Hematopoietic multipotent progenitor cell treated with erythropoietin and hydrocortisone succinate and interleukin-3 and kit ligand, for 6 days (in vitro differentiated cells): Measurements from ENCODE around the gene FITM1.

ENCODE experiments used
- DNase-seq: peaks from one replicate; pipeline ENCODE4 v3.0.0-alpha.2; 2015

Gene FITM1

DNA sequence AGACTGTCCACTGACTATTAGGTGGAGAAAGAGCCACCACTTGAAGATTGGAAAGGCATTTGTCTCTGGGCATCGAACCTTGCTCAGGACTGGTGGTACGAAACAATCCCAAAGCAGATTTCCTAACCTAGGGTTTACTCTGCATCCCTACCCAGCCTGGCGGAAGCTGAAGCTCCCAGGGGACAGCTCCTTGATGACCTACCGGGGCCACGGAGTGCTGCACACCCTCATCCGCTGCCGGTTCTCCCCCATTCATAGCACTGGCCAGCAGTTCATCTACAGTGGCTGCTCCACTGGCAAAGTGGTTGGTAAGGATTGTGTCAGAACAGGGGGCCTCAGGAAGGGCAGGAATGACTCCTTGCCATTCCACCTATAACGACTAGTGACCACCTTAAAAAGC is 9.2 kb upstream of the FITM1 start:
- DNase-seq, result no peak

DNA sequence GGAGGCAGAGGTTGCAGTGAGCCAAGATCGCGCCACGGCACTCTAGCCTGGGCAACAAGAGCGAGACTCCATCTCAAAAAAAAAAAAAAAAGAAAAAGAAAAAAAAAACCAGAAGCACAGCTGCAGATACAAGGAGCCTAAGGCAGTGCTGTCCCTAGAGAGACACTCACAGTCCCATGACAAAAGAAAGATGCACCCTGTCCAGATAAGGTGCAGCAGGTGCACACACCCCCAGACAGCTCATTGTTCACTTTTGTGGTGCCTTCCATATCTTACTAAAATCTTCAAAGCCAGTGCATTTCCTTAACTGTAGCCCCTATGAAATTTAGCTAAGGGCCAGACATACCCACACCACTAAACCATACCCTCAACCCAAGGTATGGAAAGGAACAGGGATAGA is 8.0 kb upstream of the FITM1 start:
- DNase-seq, result peak; percentile 59

DNA sequence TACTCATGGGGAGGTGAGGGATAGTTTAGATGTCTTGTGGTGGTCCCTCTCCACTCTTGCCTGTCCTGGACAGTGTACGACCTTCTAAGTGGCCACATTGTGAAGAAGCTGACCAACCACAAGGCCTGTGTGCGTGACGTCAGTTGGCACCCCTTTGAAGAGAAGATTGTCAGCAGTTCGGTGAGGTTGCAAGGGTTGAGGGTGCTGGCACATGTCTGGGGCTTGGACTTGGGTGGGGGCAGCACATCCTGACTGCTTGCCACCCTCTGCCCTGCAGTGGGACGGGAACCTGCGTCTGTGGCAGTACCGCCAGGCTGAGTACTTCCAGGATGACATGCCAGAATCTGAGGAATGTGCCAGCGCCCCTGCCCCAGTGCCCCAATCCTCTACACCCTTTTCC is 7.6 kb upstream of the FITM1 start:
- DNase-seq, result peak; percentile 32

DNA sequence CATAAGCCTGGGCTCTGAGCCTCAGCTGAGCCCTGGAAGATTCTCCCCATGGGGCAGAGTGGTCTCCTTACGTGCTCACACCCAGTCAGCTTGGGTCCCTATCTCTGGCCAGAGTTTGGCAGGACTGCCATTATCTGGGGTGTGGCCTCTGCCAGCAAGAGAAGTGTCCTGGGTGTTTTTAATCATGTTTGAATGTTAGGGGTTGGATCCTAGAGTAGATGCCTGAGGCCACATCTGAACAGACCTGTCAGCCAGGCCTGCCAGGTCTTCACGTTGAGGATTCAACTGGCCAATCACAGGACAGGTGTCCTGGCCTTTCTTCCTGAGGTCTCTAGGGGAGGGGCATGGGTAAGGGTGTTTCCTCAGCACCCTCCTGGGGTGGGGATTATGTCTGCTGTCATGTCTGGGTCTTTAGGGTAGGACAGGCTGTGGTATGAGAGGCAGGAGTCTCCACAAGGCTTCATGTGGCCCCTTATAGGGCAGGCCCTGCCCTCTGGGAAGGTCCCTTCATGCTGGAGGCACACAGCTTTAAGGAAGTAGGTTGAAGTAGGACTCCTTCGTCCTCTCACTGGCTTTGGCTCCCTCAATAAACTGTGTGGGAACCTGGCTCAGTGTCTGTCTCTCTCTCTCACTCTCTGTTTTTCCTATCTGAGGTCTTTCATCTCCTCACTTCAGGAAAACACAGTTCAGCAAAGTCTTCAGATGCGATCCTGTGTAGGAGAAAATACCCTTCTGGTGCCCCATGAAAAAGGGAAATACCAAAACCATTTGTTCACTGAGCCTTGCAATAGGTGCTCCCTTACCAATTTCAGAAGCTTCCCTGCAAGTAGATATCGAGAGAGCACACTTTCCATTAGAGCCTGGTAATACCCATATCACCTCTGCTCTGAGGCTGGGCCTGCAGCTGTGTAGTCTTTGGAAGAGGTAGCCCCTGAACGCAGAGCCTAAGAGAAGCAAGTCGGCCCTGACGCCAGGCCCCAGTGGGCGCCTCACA is 6.7 kb upstream of the FITM1 start:
- DNase-seq, result peak; percentile 96

DNA sequence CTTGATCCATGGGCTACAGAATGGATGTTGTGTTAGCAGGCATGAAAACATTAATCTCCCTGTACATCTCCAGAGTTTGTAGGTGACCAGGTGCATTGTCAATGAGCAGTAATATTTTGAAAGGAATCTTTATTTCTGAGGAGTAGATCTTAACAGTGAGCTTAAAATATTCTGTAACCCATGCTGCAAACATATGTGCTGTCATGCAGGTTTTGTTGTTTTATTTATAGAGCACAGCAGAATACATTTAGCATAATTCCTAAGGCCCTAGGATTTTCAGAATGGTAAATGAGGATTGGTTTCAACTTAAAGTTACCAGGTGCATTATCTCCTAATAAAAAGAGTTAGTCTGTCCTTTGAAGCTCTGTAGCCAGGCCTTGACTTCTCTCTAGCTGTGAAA is 3.5 kb upstream of the FITM1 start:
- DNase-seq, result no peak

DNA sequence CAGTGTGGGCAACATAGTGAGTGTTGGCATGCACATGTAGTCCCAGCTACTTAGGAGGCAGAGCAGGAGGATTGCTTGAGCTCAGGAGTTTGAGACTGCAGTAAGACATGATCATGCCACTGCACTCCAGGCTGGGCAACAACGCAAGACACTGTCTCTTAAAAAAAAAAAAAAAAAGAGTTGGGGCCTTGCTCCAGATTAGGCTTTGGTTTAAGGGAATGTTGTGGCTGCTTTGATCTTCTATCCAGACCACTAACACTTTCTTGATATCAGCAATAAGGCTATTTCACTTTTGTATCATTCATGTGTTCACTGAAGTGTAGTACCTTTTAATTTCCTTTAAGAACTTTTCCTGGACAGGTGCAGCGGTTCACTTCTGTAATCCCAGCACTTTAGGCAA is 2.8 kb upstream of the FITM1 start:
- DNase-seq, result no peak

DNA sequence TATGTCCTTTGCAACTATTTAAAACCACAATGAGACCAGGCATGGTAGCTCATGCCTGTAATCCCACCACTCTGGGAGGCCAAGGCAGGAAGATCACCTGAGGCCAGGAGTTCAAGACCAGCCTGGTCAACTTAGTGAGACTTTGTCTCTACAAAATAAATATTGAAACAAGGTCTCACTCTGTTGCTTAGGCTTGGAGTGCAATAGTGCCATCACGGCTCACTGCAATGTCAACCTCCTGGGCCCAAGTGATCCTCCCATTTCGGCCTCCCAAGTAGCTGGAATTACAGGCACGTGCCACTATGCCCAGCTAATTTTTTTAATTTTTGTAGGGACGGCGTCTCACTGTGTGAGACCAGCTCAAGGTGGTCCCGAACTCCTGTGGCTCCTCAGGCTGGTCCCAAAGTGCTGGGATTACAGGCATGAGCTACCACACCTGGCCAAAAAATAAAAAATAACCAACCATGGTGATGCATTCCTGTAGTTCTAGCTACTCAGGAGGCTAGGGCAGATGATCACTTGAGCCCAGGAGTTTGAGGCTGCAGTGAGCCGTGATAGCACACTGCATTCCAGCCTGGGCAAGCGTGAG is 955 bp upstream of the FITM1 start:
- no peak for DNase-seq

DNA sequence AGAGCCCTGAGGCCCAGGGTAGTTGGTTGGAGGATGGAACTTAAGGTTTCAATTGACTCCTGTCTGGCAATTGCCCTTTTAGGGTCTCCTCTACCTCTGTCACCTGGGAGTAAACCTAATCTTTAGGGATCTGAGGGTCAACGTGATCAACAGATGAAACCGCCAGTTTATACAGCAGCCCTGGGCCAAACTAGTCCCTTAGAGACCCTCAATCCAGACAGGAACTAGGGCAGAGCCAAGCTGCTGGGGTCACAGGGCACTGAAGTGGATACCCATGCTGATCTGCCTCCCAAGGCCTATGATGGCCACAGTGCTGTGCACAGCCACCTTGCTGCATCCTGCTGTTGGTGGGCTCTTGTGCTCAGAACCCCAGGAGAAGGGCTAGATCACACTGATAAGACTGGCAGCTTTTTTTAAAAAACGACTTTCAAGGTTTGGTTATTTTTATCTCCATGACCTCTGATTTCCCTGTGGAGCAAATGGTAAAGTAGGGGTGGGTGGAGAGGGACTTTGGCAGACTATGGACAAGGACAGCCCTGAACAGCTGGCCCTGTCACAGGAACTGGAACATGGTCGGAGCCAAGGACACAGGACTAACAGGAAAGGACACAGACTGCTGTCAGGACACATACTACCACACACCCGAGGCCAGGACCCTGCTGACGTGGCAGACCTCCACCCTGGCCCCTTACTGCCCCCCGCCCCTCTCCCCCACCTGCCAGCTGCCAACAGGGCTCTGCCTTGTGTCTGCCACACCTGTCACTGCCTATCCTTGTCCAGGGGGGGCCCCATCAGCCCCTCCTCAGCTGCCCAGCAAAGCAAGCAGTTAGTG is 474 bp downstream of the FITM1 start:
- no peak for DNase-seq

DNA sequence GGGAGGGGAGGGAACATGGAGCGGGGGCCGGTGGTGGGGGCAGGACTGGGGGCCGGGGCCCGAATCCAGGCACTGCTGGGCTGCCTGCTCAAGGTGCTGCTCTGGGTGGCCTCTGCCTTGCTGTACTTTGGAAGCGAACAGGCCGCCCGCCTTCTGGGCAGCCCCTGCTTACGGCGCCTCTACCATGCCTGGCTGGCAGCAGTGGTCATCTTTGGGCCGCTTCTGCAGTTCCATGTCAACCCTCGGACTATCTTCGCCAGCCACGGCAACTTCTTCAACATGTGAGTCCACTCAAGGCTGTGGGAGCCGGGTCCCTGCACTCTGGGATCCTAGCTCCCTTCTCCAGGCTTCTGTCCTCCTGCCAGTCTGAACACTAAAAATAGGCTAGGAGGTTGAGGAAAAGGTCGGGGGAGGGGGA is 1.1 kb downstream of the FITM1 start:
- no peak for DNase-seq

DNA sequence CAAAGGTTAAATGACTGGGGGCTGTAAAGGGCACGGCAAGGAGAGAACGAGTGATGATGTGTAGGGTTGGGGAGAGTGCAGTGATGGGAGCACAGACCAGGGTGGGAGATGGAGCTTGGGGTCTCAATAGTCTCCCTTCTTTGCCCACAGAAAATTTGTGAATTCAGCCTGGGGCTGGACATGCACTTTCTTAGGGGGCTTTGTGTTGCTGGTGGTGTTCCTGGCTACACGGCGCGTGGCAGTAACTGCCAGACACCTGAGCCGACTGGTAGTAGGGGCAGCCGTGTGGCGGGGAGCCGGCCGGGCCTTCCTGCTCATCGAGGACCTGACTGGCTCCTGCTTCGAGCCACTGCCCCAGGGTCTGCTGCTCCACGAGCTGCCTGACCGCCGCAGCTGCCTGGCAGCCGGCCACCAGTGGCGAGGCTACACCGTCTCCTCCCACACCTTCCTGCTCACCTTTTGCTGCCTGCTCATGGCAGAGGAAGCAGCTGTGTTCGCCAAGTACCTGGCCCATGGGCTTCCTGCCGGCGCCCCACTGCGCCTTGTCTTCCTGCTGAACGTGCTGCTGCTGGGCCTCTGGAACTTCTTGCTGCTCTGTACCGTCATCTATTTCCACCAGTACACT is 1.7 kb downstream of the FITM1 start:
- no peak for DNase-seq

DNA sequence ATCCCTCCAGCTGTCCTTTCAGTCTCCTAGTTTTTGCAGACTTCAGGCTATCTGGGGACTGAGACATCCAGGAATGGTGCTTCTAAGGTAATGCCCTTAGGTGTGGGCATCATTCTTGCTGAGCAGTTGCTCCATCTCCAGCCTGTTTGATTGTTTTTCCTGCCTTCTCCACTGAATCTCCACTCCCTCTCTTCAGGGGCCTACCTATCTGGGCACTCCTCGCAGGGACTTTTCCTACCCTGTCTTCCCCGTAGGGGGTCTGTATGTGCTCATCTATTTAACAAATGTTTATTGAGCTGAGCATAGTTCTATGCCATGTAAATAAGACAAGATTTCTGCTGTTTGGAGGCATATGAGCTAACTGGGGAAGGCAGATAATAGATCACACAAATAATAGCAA is 2.5 kb downstream of the FITM1 start:
- no peak for DNase-seq

DNA sequence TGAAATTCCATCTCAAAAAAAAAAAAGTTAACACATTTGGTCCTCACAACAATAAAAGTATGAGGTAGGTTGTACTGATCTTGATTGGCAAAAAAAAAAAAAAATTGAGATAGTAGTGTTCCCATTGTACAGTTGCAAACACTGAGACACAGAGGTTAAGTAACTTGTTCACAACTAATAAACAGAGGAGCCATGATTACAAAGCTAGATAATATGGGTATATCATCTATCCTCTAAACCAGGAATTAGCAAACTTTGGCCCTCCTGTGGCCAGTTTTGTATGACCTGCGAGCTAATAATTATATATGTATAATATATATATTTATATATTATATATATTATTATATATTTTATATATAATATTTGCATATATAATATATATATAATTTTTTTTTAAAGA is 3.3 kb downstream of the FITM1 start:
- peak; percentile 64 for DNase-seq

DNA sequence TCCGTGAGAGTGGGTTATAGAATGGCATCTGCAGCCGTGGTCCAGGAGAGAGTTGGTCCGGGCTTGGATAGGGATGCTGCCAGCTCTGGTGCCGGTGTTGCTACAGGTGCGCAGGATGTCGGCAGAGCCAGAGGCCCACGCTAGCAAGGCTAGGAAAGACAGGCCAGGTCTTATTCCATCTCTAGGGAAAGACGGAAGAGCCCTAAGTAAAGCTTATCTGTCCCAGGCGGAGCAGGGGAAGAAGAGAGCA is 5.0 kb downstream of the FITM1 start:
- DNase-seq, result no peak

DNA sequence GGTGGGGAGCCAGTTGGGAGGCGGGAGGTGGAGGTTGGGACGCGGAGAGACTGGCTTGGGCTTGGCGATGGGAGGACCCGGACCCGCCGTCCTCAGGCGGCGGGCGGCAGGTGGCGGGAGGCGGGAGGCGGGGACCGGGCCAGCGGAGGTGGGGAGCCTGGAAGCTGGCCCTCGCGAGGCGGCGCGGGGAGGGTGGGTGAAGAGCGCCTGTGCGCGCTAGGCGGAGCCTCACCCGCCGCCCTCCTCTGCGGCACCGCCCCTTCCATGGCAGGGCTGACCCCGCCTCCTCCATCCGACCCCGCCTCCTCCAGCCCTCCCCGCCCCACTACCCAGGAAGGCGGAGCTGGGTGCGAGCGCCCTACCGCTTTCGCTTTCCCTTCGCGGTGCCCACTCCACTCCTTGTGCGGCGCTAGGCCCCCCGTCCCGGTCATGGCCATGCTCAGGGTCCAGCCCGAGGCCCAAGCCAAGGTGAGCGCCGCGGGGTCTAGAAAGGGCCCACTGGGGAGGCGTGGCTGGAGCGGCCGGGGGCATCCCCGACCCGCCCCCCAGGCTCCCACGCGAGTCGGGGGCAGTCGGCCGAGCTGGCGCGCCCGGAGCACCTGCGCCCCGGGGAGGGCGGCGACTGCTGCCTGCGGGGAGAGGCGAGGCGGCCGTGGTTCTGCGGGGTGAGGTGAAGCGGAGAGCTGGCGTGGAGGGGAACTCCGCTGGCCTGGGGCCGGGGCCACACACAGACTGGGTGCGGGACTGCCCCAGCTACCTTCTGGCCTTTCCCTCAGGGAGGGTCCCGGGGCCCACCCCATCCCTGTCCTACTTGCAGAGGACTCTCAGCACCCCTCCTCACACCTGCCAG is 5.6 kb downstream of the FITM1 start, which contains the start of gene PSME1:
TSS of gene PSME1 (plus strand) at position 361 of the 850 bp plus-strand sequence. CDS start at position 430, 69 bp downstream.
- peak; percentile 96 for DNase-seq

DNA sequence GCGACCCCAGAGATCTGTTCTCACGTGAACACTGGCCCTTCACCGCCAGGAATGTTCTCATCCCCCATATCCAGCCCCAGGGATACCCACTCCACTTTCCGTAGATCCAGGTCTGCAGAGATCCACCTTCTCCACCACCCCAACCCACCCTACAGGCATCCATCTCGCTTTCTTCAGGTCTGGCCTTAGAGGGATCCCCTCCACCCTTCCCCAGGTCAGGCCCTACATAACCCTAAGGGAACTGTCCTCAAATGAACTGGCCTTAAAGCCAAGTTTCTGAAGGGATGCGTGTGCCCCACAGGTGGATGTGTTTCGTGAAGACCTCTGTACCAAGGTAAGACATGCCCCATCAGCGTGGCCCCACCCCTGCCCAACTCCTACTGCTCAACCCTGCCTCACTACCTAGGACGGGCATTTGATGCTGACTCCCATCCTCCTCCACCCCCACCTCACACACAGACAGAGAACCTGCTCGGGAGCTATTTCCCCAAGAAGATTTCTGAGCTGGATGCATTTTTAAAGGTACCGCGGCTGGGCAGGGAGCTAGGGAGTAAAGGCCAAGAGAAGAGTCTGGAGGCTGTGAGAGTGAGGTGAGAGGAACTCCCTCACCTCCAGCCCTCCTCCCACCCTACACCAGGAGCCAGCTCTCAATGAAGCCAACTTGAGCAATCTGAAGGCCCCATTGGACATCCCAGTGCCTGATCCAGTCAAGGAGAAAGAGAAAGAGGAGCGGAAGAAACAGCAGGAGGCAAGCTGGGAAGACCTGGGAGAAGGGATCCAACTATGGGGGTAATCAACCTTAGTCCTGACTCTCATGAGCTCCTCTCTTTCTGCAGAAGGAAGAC is 6.4 kb downstream of the FITM1 start:
- DNase-seq, result no peak

DNA sequence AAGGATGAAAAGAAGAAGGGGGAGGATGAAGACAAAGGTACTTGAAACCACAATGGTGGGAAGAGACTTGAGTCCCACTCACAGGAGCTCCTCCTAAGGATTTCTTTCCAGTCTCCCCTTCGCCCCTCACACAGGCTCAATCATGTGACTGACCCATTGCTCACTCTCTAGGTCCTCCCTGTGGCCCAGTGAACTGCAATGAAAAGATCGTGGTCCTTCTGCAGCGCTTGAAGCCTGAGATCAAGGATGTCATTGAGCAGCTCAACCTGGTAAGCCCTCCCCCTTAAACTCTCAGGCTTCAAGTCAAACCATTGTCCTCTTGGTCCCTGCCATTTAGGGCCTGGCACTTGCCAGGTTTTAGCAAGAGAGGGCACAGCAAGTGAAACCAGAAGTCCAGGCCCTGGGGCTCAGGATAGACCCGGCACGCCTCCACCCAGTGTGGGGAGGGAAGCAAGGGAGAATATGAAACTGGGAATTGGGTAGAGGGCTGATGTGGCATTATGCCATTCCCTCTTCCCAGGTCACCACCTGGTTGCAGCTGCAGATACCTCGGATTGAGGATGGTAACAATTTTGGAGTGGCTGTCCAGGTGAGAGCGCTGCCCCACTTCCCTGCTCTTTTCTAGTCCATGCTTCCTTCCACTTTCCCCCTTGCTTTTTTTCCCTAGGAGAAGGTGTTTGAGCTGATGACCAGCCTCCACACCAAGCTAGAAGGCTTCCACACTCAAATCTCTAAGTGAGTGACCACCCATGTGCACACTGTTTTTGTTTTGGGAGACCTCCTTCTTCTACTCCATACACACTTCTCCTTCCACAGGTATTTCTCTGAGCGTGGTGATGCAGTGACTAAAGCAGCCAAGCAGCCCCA is 7.3 kb downstream of the FITM1 start:
- no peak for DNase-seq

DNA sequence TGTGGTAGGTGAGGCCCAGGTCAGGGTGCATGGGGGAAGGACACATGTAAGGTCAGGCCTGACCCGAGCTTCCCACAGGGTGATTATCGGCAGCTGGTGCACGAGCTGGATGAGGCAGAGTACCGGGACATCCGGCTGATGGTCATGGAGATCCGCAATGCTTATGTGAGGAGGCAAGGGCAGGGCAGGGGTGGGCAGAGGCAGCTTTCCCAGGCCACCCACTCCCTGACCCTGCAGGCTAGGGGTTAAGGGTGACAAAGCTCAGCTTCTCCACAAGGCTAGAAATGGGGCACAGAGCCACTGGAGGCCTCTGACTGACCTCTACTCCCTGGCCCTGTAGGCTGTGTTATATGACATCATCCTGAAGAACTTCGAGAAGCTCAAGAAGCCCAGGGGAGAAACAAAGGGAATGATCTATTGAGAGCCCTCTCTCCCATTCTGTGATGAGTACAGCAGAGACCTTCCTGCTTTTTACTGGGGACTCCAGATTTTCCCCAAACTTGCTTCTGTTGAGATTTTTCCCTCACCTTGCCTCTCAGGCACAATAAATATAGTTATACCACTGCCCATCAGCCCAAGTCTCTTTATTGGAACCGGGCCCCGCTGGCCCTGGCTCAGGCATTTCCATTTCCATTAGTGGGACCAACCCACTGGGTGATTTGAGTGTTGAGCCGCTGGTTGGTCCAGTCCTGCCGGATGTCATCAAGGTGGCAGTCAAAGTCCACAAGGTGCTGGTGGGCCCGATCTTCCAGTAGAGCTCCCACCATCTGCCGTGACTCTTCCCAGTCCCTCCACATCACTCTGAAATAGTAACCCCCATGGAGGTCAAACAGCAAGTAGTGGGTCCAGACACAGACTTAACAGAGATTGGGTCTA is 8.2 kb downstream of the FITM1 start:
- DNase-seq, result no peak

DNA sequence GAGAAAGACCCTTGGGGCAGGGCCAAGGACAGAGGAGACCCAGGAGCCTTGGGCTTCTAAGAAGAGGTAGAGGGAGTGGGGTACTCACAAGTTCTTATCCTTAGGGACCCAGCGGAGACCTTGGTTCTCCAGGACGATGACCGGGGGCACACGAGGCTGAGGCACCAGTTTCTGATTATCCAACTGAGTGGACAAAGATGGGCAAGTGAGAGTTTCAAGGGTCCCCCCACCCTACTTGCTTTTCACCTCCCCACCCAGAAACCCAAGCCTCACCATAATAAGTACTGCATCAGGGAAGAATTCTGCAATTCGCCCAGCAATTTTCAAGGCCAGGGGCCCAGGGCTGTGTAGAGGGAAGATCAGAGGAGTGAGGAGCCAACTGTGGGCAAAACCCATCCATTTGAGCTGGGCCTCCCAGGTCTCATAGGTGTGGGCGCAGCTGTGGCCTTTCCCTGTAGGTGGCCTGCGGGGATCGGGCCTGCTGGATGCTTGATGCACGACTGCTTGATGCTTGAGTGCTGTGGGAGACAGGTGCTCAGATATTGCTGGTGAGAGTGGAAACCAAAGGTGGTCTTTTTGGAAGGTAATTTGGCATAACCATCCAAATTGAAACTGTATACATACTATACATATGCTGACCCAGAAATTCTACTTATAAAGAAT is 8.9 kb downstream of the FITM1 start:
- peak; percentile 25 for DNase-seq
